Body of pancreas (tissue), 4 donors: Measurements from ENCODE around the gene UQCC2. TPM values are rescaled to one million over a fixed set of nuclear protein-coding genes. Genes with fewer than 3 reads are reported as not detected.

ENCODE experiments used
- ATAC-seq: fragments of 150-250 bp; one replicate; pipeline ENCODE4 v1.9.1; 2016
- DNase-seq, 4 donors: peaks; one replicate each; pipeline ENCODE4 v3.0.0-alpha.2; 2019
- H3K27ac ChIP-seq, 4 donors: fragments of 200-600 bp; sonication (generic); 1 replicate in 3 of 4; 2 replicates in 1 of 4; pipeline versions ENCODE4 v1.5.1 to v1.6.1; 2016 to 2019; ENCODE audit warnings: mild to moderate bottlenecking in 1 of 4, mixed read lengths in 1 of 4, moderate library complexity in 1 of 4
- H3K27me3 ChIP-seq, 2 donors: fragments of 200-600 bp; sonication (generic); one replicate each; pipeline ENCODE4 v1.6.0; 2016; ENCODE audit warnings: mild to moderate bottlenecking in 1 of 2
- H3K36me3 ChIP-seq, 2 donors: fragments of 200-600 bp; sonication (generic); replicated peaks in 1 of 2; 2 replicates each; pipeline ENCODE4 v1.5.1; 2016; ENCODE audit warnings: low read depth in 2 of 2; ENCODE audit not compliant: insufficient read depth in 1 of 2
- H3K4me1 ChIP-seq: fragments of 200-600 bp; sonication (generic); one replicate; pipeline ENCODE4 v1.6.0; 2016
- H3K4me3 ChIP-seq, 2 donors: fragments of 200-600 bp; sonication (generic); 1 replicate in 1 of 2; 2 replicates in 1 of 2; pipeline ENCODE4 v1.5.1; 2016 to 2019
- H3K9me3 ChIP-seq, 3 donors: fragments of 200-600 bp; sonication (generic); 1 replicate in 2 of 3; 2 replicates in 1 of 3; pipeline ENCODE4 v1.5.1; 2016
- POLR2A ChIP-seq, 3 donors: fragments of 450-650 bp; IDR thresholded peaks; one replicate each; pipeline ENCODE4 v1.6.1; 2016; ENCODE audit warnings: antibody characterized with exemption in 3 of 3, mild to moderate bottlenecking in 2 of 3
- WGBS, 2 donors: methylation state at CpG; one replicate each; pipeline ENCODE4 v1.1.5; 2017; 5-methylcytosine and 5-hydroxymethylcytosine counted together
- intact Hi-C: fragments of 100-400 bp; cut with DNase I; formaldehyde crosslinking; loops from one replicate; pipeline ENCODE4 v1.15.1; 2023
- total RNA-seq, 2 donors: library from RNA; depleted of rRNA; stranded (reverse); fragments of >200 nt; gene quantifications; one replicate each; pipeline ENCODE4 v1.1.0, GENCODE V29; 2016
- TF ChIP-seq, protein P1 (sequence below), 7 experiments: fragments of 450-650 bp in 4 of 7; fragments of 200-600 bp in 3 of 7; sonication (generic) in 3 of 7; IDR thresholded peaks; one replicate each; pipeline ENCODE4 v1.5.1; 2016 to 2019; ENCODE audit warnings: antibody characterized with exemption in 7 of 7

UQCC2 gene
- total RNA-seq, 2 donors from 2014 or later = 4.0 to 17.6 TPM

DNA sequence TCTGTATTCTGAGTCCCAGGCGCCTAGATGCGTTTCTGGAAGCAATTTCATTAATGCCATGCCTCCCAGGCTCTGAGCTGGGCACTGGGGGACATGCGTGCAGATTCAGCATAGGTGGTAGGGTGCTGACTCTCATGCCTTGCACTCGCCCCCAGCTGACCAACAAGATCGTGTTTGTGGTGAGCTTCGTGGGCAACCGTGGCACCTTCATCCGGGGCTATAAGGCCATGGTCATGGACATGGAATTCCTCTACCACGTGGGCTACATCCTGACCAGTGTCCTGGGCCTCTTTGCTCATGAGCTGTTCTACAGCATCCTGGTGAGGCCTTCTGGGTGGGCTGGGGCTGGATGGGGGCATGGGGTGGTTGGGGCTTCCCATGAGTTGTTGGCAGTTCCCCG lies 21.6 kb downstream of the UQCC2 start:
- peaks cover 0 to 10% of the 10 kb centered on the region in 2 donors for H3K36me3 ChIP-seq
- intact Hi-C loops = loop anchor here (10.0 kb wide), 1 partner anchor 55 kb away; no protein-coding TSS in a partner anchor
- H3K27me3 ChIP-seq = no peaks in the 10 kb centered on the region
- H3K4me1 ChIP-seq = no peaks in the 10 kb centered on the region
- DNase-seq (no peak), ATAC-seq (no peak)
- no peak overlapping the region for H3K4me3 ChIP-seq
- WGBS, 2 donors = 82 to 83% methylated on average over 2 to 10 of the region's 10 CpGs
- no peak for TF ChIP-seq POLR2A (IDR thresholded peaks at IDR 0.05)
- TF ChIP-seq, protein P1, sequence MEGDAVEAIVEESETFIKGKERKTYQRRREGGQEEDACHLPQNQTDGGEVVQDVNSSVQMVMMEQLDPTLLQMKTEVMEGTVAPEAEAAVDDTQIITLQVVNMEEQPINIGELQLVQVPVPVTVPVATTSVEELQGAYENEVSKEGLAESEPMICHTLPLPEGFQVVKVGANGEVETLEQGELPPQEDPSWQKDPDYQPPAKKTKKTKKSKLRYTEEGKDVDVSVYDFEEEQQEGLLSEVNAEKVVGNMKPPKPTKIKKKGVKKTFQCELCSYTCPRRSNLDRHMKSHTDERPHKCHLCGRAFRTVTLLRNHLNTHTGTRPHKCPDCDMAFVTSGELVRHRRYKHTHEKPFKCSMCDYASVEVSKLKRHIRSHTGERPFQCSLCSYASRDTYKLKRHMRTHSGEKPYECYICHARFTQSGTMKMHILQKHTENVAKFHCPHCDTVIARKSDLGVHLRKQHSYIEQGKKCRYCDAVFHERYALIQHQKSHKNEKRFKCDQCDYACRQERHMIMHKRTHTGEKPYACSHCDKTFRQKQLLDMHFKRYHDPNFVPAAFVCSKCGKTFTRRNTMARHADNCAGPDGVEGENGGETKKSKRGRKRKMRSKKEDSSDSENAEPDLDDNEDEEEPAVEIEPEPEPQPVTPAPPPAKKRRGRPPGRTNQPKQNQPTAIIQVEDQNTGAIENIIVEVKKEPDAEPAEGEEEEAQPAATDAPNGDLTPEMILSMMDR (IDR thresholded peaks at IDR 0.05) = no peak
- no peaks in the 10 kb centered on the region for H3K9me3 ChIP-seq
- no peak overlapping the region for H3K27ac ChIP-seq

DNA sequence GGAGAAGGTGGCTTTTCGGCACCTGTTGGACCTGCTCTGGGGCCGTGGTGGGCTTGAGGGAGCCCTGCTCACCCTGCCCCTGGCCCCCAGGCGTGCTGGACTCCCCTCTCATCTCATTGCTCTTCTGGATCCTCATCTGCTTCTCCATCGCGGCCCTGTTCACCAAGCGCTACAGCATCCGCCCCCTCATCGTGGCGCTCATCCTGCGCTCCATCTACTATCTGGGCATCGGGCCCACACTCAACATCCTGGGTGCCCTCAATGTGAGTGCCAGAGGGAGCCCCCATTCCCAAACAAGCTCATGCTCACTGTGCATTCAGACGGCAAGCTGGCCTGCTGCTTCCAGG lies 22.4 kb downstream of the UQCC2 start:
- TF ChIP-seq, protein P1 (IDR thresholded peaks at IDR 0.05) = no peak
- TF ChIP-seq POLR2A (IDR thresholded peaks at IDR 0.05) = no peak
- Histone ChIP-seq H3K27me3 (no peaks in the 10 kb centered on the region), H3K4me3 (no peak overlapping the region), H3K27ac (no peak overlapping the region), H3K9me3 (no peaks in the 10 kb centered on the region), H3K36me3 (peaks cover 0 to 12% of the 10 kb centered on the region in 2 donors), H3K4me1 (no peaks in the 10 kb centered on the region)
- DNase-seq (no peak), ATAC-seq (no peak)
- intact Hi-C loops = no loop called here
- 78 to 82% methylated on average over 12 of the region's 12 CpGs for WGBS, 2 donors

DNA sequence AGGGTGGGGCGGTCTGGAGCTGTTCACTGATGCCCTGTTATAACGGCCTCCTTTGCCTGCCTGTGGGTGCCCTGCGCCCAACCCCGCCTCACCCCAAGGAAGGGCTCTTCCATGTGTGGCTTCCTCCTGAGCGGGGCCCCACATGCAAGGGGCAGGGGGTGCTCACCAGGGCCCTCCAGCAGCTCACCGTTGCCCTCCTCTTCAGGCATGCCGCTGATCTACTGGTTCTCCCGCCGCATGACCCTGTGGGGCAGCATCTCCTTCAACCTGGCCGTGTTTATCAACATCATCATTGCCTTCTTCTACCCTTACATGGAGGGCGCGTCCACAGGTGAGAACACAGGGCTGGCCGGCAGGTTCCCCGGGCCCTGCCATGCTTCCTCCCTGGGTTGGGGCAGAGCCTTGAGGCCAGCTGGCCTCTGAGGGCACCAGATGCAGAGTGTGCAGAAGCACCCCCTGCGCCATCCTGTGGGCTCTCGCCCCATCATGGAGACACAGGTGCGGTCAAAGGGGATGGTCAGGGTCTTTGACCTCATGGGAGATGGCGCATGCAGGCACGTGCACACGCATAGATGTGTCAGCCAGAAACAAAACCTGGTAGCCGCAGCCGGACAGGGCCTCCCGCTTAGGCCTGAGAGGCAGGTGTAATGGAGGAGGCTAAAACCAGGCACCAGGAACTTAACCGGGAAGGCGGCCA lies 22.9 kb downstream of the UQCC2 start:
- Histone ChIP-seq H3K9me3 (no peaks in the 10 kb centered on the region), H3K4me1 (no peaks in the 10 kb centered on the region), H3K36me3 (peaks cover 0 to 12% of the 10 kb centered on the region in 2 donors), H3K4me3 (no peak overlapping the region), H3K27ac (no peak overlapping the region), H3K27me3 (no peaks in the 10 kb centered on the region)
- WGBS, 2 donors = 89 to 90% methylated on average over 14 to 25 of the region's 25 CpGs
- DNase-seq = no peak
- TF ChIP-seq, protein P1 (IDR thresholded peaks at IDR 0.05) = no peak
- TF ChIP-seq POLR2A (IDR thresholded peaks at IDR 0.05) = no peak
- intact Hi-C loops = no loop called here
- no peak for ATAC-seq

GRCh38 chr6:33688006-33688405 lies 23.5 kb downstream of the UQCC2 start:
- intact Hi-C loops = no loop called here
- Histone ChIP-seq H3K27me3 (no peaks in the 10 kb centered on the region), H3K4me1 (no peaks in the 10 kb centered on the region), H3K9me3 (no peaks in the 10 kb centered on the region), H3K27ac (no peak overlapping the region), H3K4me3 (no peak overlapping the region), H3K36me3 (peaks cover 0 to 12% of the 10 kb centered on the region in 2 donors)
- ATAC-seq (no peak), DNase-seq (no peak)
- TF ChIP-seq POLR2A (IDR thresholded peaks at IDR 0.05) = no peak
- TF ChIP-seq, protein P1 (IDR thresholded peaks at IDR 0.05) = no peak
- 92 to 96% methylated on average over 9 to 20 of the region's 20 CpGs for WGBS, 2 donors
